Tongue (tissue), 2 donors: Measurements from ENCODE around the gene GSTK1. TPM values are rescaled to one million over a fixed set of nuclear protein-coding genes. Genes with fewer than 3 reads are reported as not detected.
"Not testable (repeated sequence)": the region's sequence is repeated elsewhere in the genome, so short reads cannot be mapped to it uniquely, and the experiment has no call there.

Source experiments
- DNase-seq: peaks from one replicate; pipeline ENCODE4 v3.0.0-alpha.2; 2015
- total RNA-seq: library from RNA; depleted of rRNA; stranded (reverse); fragments of >200 nt; gene quantifications from one replicate; pipeline ENCODE4 v1.2.3, GENCODE V29; 2014

The GSTK1 gene
- total RNA-seq, 1 donor from 2014 or later = 95.8 TPM

GRCh38 chr7:143239813-143240212 is 23.4 kb upstream of the GSTK1 start:
- DNase-seq = no peak

GRCh38 chr7:143240291-143241168 is 22.7 kb upstream of the GSTK1 start:
- DNase-seq = peak; percentile 90

- no peak for DNase-seq
Measured at GRCh38 chr7:143242306-143242705, 20.9 kb upstream of the GSTK1 start.

- DNase-seq = peak; percentile 48
Measured at GRCh38 chr7:143243111-143243510, 20.1 kb upstream of the GSTK1 start.

- DNase-seq = no peak
Measured at GRCh38 chr7:143243614-143244013, 19.6 kb upstream of the GSTK1 start.

GRCh38 chr7:143244321-143244720 is 18.9 kb upstream of the GSTK1 start:
- no peak for DNase-seq

- no peak for DNase-seq
Measured at GRCh38 chr7:143245123-143245522, 18.1 kb upstream of the GSTK1 start.

GRCh38 chr7:143247372-143247771 is 15.9 kb upstream of the GSTK1 start:
- DNase-seq = no peak

GRCh38 chr7:143248761-143249354 is 14.4 kb upstream of the GSTK1 start:
- DNase-seq = no peak

- DNase-seq = no peak
Measured at GRCh38 chr7:143250199-143250598, 13.0 kb upstream of the GSTK1 start.

- DNase-seq = no peak
Measured at GRCh38 chr7:143250822-143251221, 12.4 kb upstream of the GSTK1 start.

- DNase-seq = no peak
Measured at GRCh38 chr7:143252006-143252405, 11.2 kb upstream of the GSTK1 start.

- no peak for DNase-seq
Measured at GRCh38 chr7:143255564-143255963, 7.7 kb upstream of the GSTK1 start.

GRCh38 chr7:143256325-143256724 is 6.9 kb upstream of the GSTK1 start:
- no peak for DNase-seq

GRCh38 chr7:143256932-143257331 is 6.3 kb upstream of the GSTK1 start:
- DNase-seq = no peak

- no peak for DNase-seq
Measured at GRCh38 chr7:143257501-143257900, 5.7 kb upstream of the GSTK1 start.

- DNase-seq = no peak
Measured at GRCh38 chr7:143258831-143259230, 4.4 kb upstream of the GSTK1 start.

- no peak for DNase-seq
Measured at GRCh38 chr7:143259765-143260164, 3.5 kb upstream of the GSTK1 start.

GRCh38 chr7:143261901-143262300 is 1.3 kb upstream of the GSTK1 start:
- no peak for DNase-seq

- not testable (repeated sequence) for DNase-seq
Measured at GRCh38 chr7:143264196-143264568, 941 bp downstream of the GSTK1 start.

GRCh38 chr7:143265017-143265693 is 1.9 kb downstream of the GSTK1 start:
- DNase-seq = no peak

GRCh38 chr7:143269251-143269650 is 6.0 kb downstream of the GSTK1 start:
- DNase-seq = no peak

- DNase-seq = no peak
Measured at GRCh38 chr7:143271240-143271639, 8.0 kb downstream of the GSTK1 start.
